ENCODE results near the gene GAB3.
"Not testable (repeated sequence)": the region's sequence is repeated elsewhere in the genome, so short reads cannot be mapped to it uniquely, and the experiment has no call there.

Gene GAB3

DNA sequence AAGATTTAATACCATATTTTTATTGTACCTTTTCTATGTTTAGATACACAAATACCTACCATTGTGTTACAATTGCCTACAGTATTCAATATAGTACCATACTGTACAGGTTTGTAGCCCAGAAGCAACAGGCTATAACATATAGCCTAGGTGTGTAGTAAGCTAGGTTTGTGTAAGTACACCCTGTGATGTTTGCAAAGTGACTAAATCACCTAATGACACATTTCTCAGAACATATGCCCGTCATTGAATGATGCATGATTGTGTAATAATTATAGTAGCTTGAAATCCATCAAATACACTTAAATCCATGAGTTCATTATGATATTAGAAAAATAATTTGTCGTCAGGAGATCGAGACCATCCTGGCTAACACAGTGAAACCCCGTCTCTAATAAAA lies 30.8 kb downstream of the GAB3 start:
- DNase-seq, result no peak

DNA sequence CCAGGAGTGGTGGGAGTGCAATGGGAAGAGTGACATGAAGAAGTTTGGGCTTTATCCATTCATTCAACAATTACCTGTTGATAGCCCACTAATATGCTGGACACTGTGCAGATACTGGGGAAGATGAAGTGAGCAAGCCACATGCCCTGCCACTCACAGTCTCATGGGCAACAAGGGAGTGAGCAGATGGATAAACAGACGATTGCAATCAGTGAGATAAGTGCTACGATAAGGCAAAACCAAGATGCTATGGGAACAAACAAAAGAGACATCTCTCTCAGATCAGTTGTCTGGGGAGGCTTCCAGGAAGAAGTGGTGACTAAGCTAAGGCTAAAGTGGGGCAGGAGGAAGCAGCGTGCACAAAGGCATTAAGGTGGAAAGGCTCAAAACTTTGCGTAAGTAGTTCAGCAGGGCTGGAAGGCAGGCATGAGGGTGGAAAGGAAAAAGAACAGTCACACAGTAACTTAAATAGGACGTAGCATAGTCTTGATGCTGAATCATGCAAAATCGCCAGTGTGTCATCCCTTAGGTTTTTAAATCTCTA lies 31.7 kb downstream of the GAB3 start:
- peak; percentile 59 for DNase-seq

DNA sequence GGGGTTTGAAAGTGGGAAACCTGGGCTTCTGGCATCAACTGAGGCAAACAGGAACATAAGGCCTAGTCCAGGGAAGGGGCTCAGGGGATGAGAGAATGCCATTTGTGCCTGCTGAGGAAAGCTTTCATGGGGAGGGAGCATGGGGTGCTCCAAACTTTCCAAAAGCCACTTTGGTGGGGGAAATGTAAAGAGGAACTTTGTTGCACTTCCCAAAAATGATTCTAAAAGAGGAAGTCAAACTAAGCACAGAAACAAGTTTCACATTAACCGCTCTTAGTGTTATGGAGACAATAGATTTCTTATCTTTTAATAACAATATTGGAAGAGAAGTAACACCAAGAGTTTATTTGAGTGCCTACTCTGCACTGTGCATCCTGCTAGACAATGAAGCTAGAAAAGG lies 32.3 kb downstream of the GAB3 start:
- no peak for DNase-seq

DNA sequence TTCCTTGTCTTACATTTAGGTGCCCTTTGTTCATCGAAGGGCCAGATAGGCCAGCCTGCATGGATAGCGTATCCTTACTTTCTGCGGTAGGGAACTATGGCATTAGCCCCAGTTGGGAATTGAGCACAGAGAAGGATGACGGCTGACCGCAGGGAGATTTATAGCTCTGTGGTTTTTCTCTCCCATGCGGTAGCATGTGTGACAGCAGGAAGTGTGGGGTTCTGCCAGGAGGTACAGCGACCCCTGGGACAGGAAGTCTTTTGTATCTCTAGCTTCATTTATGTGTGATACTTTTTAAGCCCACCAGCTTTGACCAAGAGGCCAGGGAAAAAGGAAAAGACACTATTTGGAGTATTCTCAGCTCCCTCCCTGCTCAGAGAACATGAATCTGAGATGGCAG lies 33.1 kb downstream of the GAB3 start:
- peak; percentile 86 for DNase-seq

- no peak for DNase-seq
Measured at GRCh38 chrX:154715825-154716224, 35.1 kb downstream of the GAB3 start.

DNA sequence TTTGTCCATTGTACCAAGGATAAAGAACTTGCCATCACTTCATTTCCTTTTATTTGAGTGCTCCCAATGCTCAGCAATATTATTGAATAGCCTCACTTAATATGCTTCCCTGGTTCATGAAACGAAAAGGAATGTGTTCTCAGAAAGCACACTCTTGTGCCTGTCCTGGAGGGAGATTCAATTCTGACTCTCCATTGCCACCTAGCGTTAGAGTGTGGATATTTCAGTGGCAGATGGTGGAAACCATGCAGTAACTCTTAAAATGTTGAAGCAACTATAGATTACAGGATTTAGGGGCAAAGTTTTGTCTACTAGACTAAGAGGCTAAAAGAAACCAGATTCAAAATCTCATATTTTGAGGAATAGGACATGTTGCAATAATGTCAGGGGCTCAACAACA lies 36.0 kb downstream of the GAB3 start:
- DNase-seq, result peak; percentile 31

- DNase-seq, result peak; percentile 65
Measured at GRCh38 chrX:154712781-154713740, 37.8 kb downstream of the GAB3 start.

GRCh38 chrX:154711264-154711663 lies 39.6 kb downstream of the GAB3 start:
- DNase-seq, result no peak

GRCh38 chrX:154710309-154710708 lies 40.6 kb downstream of the GAB3 start:
- no peak for DNase-seq

GRCh38 chrX:154698630-154699248 lies 52.1 kb downstream of the GAB3 start:
- no peak for DNase-seq

- peak; percentile 40 for DNase-seq
Measured at GRCh38 chrX:154696676-154697045, 54.2 kb downstream of the GAB3 start.

DNA sequence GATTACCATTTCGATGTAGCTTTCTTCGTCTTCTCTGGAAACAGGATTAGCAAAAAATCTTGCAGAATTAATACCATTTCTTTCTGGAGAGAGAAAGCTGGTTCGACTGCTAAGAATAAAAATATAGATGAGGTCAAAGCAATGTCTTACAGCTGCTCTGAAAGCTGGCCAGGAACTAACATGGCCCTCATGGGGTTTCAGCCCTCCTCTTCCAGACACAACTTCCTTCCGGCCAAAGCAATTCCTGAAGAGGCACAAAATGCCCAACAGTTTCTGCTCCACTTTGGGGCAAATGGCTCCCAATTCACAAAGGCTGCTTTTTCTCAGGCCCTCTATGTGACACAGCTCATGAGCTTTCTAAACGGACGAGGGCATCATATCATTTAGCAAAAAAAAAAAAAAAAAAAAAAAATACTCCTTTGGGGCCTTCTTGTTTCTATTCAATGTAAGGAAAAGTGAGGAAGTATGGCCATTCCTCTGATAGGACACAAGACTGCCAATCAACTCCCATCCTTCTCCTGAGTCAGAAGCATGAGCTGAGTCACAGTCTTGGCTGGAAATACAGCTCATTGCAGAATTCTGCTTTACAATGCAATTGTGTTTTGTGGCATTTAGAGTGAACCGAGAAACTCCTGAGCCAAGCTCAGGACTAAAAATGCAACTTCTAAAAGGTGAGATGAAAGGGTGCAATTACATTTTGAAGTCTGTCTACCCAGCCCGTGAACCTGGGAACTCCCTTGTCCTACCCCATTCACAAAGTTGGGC lies 54.8 kb downstream of the GAB3 start:
- peak; percentile 80 for DNase-seq

- DNase-seq, result no peak
Measured at GRCh38 chrX:154693394-154693793, 57.5 kb downstream of the GAB3 start.

DNA sequence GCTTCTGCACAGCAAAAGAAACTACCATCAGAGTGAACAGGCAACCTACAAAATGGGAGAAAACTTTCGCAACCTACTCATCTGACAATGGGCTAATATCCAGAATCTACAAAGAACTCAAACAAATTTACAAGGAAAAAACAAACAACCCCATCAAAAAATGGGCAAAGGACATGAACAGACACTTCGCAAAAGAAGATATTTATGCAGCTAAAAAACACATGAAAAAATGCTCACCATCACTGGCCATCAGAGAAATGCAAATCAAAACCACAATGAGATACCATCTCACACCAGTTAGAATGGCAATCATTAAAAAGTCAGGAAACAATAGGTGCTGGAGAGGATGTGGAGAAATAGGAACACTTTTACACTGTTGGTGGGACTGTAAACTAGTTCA lies 60.4 kb downstream of the GAB3 start:
- DNase-seq, result not testable (repeated sequence)

DNA sequence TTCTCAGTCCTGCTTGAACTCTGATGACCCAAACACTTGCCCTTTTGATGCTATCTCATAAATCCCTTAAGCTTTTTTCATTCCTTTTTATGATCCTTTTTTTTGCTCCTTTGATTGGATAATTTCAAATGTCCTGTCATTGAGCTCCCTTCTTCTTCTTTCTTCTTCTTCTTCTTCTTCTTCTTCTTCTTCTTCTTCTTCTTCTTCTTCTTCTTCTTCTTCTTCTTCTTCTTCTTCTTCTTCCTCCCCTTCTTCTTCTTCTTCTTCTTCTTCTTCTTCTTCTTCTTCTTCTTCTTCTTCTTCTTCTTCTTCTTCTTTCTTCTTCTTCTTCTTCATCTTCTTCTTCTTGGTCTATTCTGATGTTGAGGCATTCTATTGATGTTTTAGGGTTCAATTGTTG lies 78.8 kb downstream of the GAB3 start:
- not testable (repeated sequence) for DNase-seq

DNA sequence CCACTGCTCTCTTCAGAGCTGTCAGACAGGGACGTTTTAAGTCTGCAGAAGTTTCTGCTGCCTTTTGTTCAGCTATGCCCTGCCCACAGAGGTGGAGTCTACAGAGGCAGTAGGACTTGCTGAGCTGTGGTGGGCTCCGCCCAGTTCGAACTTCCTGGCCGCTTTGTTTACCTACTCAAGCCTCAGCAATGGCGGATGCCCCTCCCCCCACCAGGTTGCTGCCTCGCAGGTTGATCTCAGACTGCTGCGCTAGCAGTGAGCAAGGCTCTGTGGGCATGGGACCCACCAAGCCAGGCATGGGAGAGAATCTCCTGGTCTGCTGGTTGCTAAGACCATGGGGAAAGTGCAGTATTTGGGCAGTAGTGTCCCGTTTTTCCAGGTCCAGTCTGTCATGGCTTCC lies 80.0 kb downstream of the GAB3 start:
- not testable (repeated sequence) for DNase-seq

- no peak for DNase-seq
Measured at GRCh38 chrX:154661899-154662298, 89.0 kb downstream of the GAB3 start.

DNA sequence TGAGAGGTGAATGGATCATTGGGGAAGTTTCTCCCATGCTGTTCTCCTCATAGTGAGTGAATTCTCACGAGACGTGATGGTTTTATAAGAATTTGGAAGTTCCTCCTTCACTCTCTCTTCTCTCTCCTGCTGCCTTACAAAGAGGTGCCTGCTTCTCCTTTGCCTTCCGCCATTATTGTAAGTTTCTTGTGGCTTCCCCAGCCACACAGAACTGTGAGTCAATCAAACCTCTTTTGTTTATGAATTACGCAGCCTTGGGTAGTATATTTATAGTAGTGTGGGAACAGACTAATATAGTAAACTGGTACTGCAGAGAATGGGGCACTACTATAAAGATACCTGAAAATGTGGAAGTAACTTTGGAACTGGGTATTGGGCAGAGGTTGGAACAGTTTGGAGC lies 89.7 kb downstream of the GAB3 start:
- no peak for DNase-seq

GRCh38 chrX:154660541-154660940 lies 90.3 kb downstream of the GAB3 start:
- DNase-seq, result no peak

DNA sequence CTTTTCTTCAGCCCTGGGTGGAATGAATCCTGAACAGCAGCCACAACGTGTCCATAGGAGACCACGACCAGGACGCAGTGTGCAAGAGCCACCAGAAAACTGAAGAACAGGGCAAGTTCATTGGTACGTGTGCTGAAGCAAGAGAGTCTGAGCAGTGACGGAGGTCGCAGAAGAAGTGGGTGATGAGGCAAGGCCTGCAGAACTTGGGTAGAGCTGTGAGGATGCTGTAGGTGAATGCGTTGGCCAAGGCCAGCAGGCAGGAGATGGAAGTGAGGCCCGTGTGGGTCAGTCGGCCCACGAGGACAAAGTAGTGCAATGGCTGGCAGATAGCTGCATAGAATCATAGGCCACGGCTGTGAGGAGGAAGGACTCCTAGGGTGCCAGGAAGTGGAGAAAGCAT lies 91.9 kb downstream of the GAB3 start:
- no peak for DNase-seq

GRCh38 chrX:154658187-154658586 lies 92.7 kb downstream of the GAB3 start:
- DNase-seq, result no peak

DNA sequence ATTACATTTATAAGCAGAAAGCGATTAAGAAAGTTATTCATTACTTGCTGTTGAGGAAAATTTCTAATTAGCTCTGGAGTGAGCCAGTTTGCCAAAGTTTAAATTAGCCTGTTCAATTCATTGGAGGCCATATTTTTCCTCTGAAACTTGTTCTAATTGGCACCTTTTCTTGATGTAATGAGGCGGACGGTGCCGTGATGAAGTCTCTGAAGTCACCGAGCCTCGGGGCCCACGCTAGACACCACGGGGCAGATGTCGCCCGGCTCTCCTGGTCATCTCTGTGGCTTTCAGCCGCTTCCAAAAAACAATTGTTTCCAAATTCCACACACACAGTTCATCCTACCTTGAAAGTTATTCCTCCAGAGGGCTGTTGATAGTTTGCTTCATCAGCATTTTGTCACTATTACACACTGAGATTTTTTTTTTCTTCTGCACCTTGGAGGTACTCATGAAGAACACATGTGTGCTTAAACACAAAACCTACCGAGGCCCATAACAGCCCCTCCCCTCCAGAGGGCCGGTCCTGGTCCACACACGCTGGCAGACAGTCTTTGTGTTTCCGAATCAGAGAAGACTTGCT lies 93.6 kb downstream of the GAB3 start:
- no peak for DNase-seq

DNA sequence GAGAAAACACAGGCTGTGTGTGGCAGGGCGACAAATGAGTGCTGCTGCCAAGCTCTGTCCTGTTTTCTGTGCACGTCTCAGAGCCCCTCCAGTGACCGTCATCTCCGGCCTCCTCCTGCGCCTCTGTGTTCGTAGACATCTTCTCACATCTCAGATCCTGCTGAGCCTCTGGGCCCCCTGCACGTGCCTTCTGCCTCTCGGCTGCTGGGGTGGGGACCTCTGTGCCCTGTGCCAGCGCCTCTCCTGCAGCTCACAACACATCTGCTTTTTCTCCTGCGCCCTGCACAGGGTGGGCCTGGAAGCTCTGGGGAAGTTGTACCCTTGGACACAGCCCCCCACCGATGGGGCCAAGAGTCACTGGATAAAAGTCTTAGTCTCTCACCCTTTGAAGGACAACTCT lies 95.1 kb downstream of the GAB3 start:
- DNase-seq, result no peak

Data from fibroblast of skin of abdomen (primary cell).